Vagina (tissue), 2 donors: ENCODE data around the gene GLOD4. TPM values are rescaled to one million over a fixed set of nuclear protein-coding genes. Genes with fewer than 3 reads are reported as not detected.

Source experiments
- DNase-seq, 2 donors: peaks; one replicate each; pipeline ENCODE4 v3.0.0-alpha.2; 2017; ENCODE audit errors: extremely low spot score in 2 of 2
- H3K27ac ChIP-seq: fragments of 200-600 bp; sonication (generic); one replicate; pipeline ENCODE4 v1.5.1; 2019
- H3K27me3 ChIP-seq: fragments of 200-600 bp; sonication (generic); one replicate; pipeline ENCODE4 v1.5.1; 2019
- H3K36me3 ChIP-seq, 2 donors: fragments of 200-600 bp; sonication (generic); one replicate each; pipeline ENCODE4 v1.5.1; 2017 to 2019
- H3K4me1 ChIP-seq: fragments of 200-600 bp; sonication (generic); one replicate; pipeline ENCODE4 v1.5.1; 2019
- H3K4me3 ChIP-seq, 2 donors: fragments of 200-600 bp; sonication (generic); 1 replicate in 1 of 2; 2 replicates in 1 of 2; pipeline ENCODE4 v1.5.1; 2016 to 2019
- H3K9me3 ChIP-seq: fragments of 200-600 bp; sonication (generic); one replicate; pipeline ENCODE4 v1.5.1; 2019
- POLR2A ChIP-seq, 2 donors: fragments of 450-650 bp; IDR thresholded peaks; one replicate each; pipeline ENCODE4 v1.6.1; 2017; ENCODE audit warnings: antibody characterized with exemption in 2 of 2, mild to moderate bottlenecking in 2 of 2, moderate library complexity in 2 of 2
- POLR2AphosphoS5 ChIP-seq, 2 donors: sonication (generic); formaldehyde crosslinking; IDR thresholded peaks; one replicate each; pipeline ENCODE4 v1.9.0; 2017; ENCODE audit warnings: antibody characterized with exemption in 2 of 2, mild to moderate bottlenecking in 2 of 2, low read depth in 1 of 2; ENCODE audit not compliant: insufficient read depth in 1 of 2
- intact Hi-C: fragments of 100-400 bp; cut with DNase I; formaldehyde crosslinking; loops from one replicate; pipeline ENCODE4 v1.15.1; 2023
- total RNA-seq: library from RNA; depleted of rRNA; stranded (reverse); fragments of >200 nt; gene quantifications from one replicate; pipeline ENCODE4 v1.2.3, GENCODE V29; 2016
- TF ChIP-seq, protein P1 (sequence below), 3 experiments: fragments of 450-650 bp in 2 of 3; fragments of 200-600 bp in 1 of 3; sonication (generic) in 1 of 3; IDR thresholded peaks; one replicate each; pipeline ENCODE4 v1.5.1; 2017 to 2019; ENCODE audit warnings: antibody characterized with exemption in 3 of 3, mild to moderate bottlenecking in 2 of 3, moderate library complexity in 2 of 3

The GLOD4 gene
- total RNA-seq, 1 donor from 2014 or later = 36.8 TPM

DNA sequence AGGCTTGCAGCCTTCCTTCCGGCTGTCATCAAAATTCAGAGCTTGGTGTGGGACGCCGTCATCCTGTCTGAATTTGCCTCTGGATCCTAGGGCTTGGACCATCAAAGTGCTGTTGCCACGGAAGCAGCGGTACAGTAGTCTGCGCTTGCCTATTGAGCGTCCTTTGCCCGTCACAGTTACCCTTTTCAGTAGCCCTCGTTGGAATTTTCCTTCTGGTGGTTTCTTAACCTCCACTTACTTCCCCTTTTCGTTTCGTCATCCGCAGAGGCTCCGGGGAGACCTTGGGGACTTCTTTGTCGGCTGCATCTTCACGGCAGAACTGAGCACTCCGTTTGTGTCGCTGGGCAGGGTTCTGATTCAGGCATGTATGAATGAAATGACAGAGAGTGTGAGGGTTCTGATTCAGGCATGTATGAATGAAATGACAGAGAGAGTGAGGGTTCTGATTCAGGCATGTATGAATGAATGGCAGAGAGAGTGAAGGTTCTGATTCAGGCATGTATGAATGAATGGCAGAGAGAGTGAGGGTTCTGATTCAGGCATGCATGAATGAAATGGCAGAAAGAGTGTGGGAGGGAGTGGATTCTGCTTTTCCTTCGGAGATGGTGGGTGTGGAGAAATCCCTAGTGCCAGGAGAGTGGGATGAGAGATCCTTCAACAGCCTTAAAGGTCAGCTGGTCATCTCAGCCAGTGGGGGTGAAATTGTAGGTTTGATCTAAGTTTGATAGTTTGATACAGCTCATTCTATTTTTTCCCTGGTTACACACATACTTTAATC is 41.7 kb downstream of the GLOD4 start:
- Histone ChIP-seq H3K4me3 (no peak overlapping the region), H3K9me3 (no peaks in the 10 kb centered on the region), H3K27ac (no peak overlapping the region), H3K4me1 (no peaks in the 10 kb centered on the region), H3K27me3 (no peaks in the 10 kb centered on the region), H3K36me3 (peaks cover 0 to 45% of the 10 kb centered on the region in 2 donors)
- no peak for DNase-seq
- no peak for TF ChIP-seq POLR2A (IDR thresholded peaks at IDR 0.05)
- TF ChIP-seq POLR2AphosphoS5 (IDR thresholded peaks at IDR 0.05; ENCODE audit: insufficient read depth in 1 of 2, low read depth in 1 of 2) = no peak
- TF ChIP-seq, protein P1, sequence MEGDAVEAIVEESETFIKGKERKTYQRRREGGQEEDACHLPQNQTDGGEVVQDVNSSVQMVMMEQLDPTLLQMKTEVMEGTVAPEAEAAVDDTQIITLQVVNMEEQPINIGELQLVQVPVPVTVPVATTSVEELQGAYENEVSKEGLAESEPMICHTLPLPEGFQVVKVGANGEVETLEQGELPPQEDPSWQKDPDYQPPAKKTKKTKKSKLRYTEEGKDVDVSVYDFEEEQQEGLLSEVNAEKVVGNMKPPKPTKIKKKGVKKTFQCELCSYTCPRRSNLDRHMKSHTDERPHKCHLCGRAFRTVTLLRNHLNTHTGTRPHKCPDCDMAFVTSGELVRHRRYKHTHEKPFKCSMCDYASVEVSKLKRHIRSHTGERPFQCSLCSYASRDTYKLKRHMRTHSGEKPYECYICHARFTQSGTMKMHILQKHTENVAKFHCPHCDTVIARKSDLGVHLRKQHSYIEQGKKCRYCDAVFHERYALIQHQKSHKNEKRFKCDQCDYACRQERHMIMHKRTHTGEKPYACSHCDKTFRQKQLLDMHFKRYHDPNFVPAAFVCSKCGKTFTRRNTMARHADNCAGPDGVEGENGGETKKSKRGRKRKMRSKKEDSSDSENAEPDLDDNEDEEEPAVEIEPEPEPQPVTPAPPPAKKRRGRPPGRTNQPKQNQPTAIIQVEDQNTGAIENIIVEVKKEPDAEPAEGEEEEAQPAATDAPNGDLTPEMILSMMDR (IDR thresholded peaks at IDR 0.05) = no peak
- intact Hi-C loops = no loop called here

DNA sequence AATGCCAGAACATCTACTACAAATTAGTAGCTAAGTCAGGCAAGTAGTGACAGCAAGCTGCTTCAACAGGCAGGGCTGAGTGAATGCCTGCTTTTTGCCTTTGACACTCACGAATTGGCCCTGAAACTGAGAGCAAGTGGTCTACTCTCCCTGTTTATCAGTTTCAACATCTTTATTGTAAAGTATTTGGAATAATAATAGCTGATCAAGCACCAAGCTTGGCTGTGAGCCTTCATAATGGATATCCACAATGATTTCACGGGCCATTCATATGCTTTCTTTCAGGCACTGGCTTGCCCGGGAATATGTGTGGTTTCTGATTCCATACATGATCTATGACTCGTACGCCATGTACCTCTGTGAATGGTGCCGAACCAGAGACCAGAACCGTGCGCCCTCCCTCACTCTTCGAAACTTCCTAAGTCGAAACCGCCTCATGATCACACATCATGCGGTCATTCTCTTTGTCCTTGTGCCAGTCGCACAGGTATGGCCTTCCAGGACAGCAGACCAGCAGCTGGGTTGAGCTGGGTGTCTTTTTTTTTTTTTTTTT is 44.4 kb downstream of the GLOD4 start:
- Histone ChIP-seq H3K27ac (no peak overlapping the region), H3K9me3 (no peaks in the 10 kb centered on the region), H3K4me1 (peaks cover 19% of the 10 kb centered on the region), H3K36me3 (peaks cover 0 to 29% of the 10 kb centered on the region in 2 donors), H3K4me3 (no peak overlapping the region), H3K27me3 (no peaks in the 10 kb centered on the region)
- TF ChIP-seq, protein P1 (IDR thresholded peaks at IDR 0.05) = no peak
- TF ChIP-seq POLR2A (IDR thresholded peaks at IDR 0.05) (no peak), POLR2AphosphoS5 (IDR thresholded peaks at IDR 0.05; ENCODE audit: insufficient read depth in 1 of 2, low read depth in 1 of 2) (no peak)
- intact Hi-C loops = no loop called here
- DNase-seq = no peak

DNA sequence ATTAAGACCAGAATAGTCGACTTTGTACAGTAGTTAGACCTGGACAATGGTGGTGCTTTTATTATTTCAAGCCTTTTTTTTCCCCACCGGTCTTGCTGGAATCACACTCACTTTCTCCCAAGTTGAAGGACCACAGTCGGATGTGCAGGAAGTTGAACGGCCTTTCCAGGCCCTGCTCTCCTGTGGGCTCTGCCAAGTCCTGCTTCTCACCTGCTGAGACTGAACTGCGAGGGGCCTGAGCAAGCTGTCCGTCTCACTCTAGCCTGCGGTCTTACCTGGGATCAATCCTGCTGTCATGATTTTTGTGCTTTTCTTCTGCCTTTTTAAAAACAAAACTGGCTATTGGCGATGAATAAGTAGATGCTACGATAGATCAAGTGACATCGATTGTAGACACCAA is 48.3 kb downstream of the GLOD4 start:
- H3K4me1 ChIP-seq = peaks cover 48% of the 10 kb centered on the region

DNA sequence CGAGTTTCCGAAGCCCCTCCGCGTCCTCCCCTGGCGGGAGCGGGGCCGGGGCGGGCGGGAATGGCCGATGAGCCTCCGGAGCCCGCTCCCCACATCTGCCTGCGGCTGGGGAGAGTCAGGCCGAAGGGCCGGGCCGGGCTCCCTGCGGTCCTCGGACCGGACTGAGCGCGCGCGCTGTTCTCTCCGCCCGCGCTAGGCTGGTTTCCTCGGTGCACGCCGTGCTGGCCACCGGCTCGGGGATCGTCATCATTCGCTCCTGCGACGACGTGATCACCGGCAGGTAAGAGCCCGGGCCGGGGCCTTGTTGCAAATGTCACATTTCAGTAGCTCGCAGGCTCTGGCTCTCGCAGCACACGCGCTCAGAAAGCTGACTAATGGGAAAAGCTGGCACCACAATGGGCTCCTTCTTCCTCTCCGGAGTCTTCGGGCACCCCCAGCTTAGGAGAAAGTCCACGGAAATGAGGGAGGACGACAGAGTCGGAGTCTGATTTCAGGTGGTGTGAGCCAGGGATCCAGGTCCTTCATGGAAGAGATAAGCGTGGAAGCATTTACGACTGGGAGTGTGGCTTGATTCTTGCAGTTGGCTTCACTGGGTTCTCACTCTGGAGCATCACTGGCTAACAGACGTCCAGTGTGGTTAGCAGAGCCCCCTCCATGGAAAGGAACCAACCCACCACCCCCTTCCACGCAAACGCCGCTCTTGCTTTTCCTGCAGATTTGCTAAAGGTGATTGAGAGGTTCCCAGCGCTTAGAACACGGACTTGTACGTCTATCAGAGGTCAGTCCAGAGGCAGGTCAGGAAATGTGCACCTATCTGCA is 49.0 kb downstream of the GLOD4 start:
- DNase-seq = no peak
- intact Hi-C loops = no loop called here
- Histone ChIP-seq H3K9me3 (no peaks in the 10 kb centered on the region), H3K36me3 (no peaks in the 10 kb centered on the region), H3K27ac (peak overlapping the region; percentile 87), H3K4me3 (peak overlapping the region; percentile 66 to 80), H3K4me1 (peaks cover 48% of the 10 kb centered on the region), H3K27me3 (no peaks in the 10 kb centered on the region)
- TF ChIP-seq, protein P1 (IDR thresholded peaks at IDR 0.05) = no peak
- peak in 1 of 2 donors; percentile 50 for TF ChIP-seq POLR2AphosphoS5 (IDR thresholded peaks at IDR 0.05; ENCODE audit: insufficient read depth in 1 of 2, low read depth in 1 of 2)

More for the DNA sequence above, 48.3 kb downstream of the GLOD4 start:
- Histone ChIP-seq H3K9me3 (no peaks in the 10 kb centered on the region), H3K27me3 (no peaks in the 10 kb centered on the region), H3K27ac (no peak overlapping the region), H3K4me3 (peak overlapping the region in 1 of 2 donors; percentile 66), H3K36me3 (peaks cover 0 to 6% of the 10 kb centered on the region in 2 donors)
- no peak for TF ChIP-seq POLR2A (IDR thresholded peaks at IDR 0.05)
- TF ChIP-seq, protein P1 (IDR thresholded peaks at IDR 0.05) = no peak
- no peak for TF ChIP-seq POLR2AphosphoS5 (IDR thresholded peaks at IDR 0.05; ENCODE audit: insufficient read depth in 1 of 2, low read depth in 1 of 2)
- intact Hi-C loops = no loop called here
- DNase-seq = no peak
